A673 (cell line): ENCODE measurements around the gene CENPU.

Experiments
- EZH2 ChIP-seq: fragments of 200-600 bp; sonication (generic); IDR thresholded peaks from 2 replicates; pipeline ENCODE4 v1.6.1; 2017; ENCODE audit warnings: borderline replicate concordance, low read depth, mild to moderate bottlenecking, mixed read lengths, antibody characterized with exemption, low read length; ENCODE audit not compliant: poor library complexity, severe bottlenecking
- TF ChIP-seq, protein P1 (sequence below): fragments of 300-800, 200-600 bp; sonication (generic); conservative IDR thresholded peaks from 2 replicates; pipeline ENCODE4 v1.5.1; 2017; ENCODE audit warnings: low read depth, mild to moderate bottlenecking, antibody characterized with exemption, low read length, moderate library complexity, mixed read lengths

DNA sequence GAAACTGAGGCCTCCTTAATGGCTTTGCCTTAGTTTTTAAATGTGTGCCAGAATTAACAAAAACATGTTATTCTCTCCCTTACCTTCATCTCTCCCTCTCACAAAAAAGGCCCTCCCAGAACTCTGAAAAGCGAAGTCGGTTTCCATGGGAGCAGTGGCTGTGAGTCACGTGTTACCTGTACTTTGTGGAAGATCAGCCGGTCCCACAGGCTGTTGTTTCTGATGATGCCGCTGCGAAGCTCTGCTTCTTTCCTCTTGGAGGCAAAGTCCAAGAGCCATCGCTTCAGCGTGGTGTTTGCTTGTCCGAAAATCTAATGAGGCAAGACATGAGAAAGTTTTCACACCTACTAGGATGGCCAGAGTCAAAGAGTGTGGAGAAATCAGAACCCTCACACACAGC lies 32.5 kb upstream of the CENPU start:
- TF ChIP-seq, protein P1, sequence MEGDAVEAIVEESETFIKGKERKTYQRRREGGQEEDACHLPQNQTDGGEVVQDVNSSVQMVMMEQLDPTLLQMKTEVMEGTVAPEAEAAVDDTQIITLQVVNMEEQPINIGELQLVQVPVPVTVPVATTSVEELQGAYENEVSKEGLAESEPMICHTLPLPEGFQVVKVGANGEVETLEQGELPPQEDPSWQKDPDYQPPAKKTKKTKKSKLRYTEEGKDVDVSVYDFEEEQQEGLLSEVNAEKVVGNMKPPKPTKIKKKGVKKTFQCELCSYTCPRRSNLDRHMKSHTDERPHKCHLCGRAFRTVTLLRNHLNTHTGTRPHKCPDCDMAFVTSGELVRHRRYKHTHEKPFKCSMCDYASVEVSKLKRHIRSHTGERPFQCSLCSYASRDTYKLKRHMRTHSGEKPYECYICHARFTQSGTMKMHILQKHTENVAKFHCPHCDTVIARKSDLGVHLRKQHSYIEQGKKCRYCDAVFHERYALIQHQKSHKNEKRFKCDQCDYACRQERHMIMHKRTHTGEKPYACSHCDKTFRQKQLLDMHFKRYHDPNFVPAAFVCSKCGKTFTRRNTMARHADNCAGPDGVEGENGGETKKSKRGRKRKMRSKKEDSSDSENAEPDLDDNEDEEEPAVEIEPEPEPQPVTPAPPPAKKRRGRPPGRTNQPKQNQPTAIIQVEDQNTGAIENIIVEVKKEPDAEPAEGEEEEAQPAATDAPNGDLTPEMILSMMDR: no peak
- no peak for TF ChIP-seq EZH2
